ENCODE data around the gene SLC38A7. TPM values are rescaled to one million over a fixed set of nuclear protein-coding genes. Genes with fewer than 3 reads are reported as not detected.

Gene SLC38A7
- total RNA-seq, 4 donors from 2014 or later = 8.9 to 14.5 (median 13.3) TPM

DNA sequence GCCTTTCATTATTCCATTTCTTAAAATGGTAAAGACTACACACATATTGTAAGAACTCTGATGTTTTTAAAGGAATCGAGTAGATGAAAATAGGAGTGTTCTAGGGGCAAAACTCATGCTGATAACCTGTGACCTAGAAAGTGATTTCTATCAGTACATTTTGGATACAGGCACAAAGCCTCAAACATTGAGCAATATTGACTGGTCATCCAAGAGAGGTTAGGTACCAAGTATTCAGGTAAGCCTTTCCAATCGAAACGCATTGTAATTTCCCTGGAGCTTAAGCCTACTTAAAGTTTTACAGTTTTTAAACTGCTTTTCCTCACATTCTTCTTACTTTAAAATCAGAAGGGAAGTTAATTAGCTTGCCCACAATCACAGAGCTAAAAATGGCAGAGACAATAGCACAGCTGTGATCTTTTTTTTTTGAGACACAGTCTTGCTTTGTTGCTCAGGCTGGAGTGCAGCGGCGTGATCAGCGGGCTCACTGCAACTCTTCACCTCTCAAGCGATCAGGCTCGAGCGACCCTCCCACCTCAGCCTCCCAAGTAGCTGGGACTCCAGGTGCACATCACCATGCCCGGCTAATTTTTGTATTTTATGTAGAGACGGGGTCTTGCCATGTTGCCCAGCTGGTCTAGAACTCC is 46.3 kb upstream of the SLC38A7 start:
- Histone ChIP-seq H3K27ac (no peak overlapping the region), H3K4me1 (peaks cover 30% of the 10 kb centered on the region), H3K9me3 (no peaks in the 10 kb centered on the region), H3K27me3 (no peaks in the 10 kb centered on the region), H3K4me3 (no peak overlapping the region), H3K36me3 (no peaks in the 10 kb centered on the region)
- TF ChIP-seq, protein P1, sequence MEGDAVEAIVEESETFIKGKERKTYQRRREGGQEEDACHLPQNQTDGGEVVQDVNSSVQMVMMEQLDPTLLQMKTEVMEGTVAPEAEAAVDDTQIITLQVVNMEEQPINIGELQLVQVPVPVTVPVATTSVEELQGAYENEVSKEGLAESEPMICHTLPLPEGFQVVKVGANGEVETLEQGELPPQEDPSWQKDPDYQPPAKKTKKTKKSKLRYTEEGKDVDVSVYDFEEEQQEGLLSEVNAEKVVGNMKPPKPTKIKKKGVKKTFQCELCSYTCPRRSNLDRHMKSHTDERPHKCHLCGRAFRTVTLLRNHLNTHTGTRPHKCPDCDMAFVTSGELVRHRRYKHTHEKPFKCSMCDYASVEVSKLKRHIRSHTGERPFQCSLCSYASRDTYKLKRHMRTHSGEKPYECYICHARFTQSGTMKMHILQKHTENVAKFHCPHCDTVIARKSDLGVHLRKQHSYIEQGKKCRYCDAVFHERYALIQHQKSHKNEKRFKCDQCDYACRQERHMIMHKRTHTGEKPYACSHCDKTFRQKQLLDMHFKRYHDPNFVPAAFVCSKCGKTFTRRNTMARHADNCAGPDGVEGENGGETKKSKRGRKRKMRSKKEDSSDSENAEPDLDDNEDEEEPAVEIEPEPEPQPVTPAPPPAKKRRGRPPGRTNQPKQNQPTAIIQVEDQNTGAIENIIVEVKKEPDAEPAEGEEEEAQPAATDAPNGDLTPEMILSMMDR (IDR thresholded peaks at IDR 0.05) = no peak
- TF ChIP-seq POLR2A (IDR thresholded peaks at IDR 0.05) (no peak), EP300 (IDR thresholded peaks at IDR 0.05) (no peak), POLR2AphosphoS5 (IDR thresholded peaks at IDR 0.05) (no peak)
- no peak for DNase-seq (ENCODE audit: low spot score in 2 of 2)
- WGBS = 91% methylated on average over 11 of the region's 11 CpGs

GRCh38 chr16:58727796-58728568 is 43.4 kb upstream of the SLC38A7 start:
- Histone ChIP-seq H3K36me3 (peaks cover 8% of the 10 kb centered on the region), H3K27ac (no peak overlapping the region), H3K4me3 (no peak overlapping the region), H3K4me1 (peaks cover 15% of the 10 kb centered on the region), H3K9me3 (no peaks in the 10 kb centered on the region), H3K27me3 (no peaks in the 10 kb centered on the region)
- WGBS = 87% methylated on average over 9 of the region's 9 CpGs
- no peak for TF ChIP-seq EP300 (IDR thresholded peaks at IDR 0.05)
- TF ChIP-seq, protein P1 (IDR thresholded peaks at IDR 0.05) = no peak
- TF ChIP-seq POLR2AphosphoS5 (IDR thresholded peaks at IDR 0.05) = no peak
- TF ChIP-seq POLR2A (IDR thresholded peaks at IDR 0.05) = no peak
- DNase-seq (ENCODE audit: low spot score in 2 of 2) = no peak

DNA sequence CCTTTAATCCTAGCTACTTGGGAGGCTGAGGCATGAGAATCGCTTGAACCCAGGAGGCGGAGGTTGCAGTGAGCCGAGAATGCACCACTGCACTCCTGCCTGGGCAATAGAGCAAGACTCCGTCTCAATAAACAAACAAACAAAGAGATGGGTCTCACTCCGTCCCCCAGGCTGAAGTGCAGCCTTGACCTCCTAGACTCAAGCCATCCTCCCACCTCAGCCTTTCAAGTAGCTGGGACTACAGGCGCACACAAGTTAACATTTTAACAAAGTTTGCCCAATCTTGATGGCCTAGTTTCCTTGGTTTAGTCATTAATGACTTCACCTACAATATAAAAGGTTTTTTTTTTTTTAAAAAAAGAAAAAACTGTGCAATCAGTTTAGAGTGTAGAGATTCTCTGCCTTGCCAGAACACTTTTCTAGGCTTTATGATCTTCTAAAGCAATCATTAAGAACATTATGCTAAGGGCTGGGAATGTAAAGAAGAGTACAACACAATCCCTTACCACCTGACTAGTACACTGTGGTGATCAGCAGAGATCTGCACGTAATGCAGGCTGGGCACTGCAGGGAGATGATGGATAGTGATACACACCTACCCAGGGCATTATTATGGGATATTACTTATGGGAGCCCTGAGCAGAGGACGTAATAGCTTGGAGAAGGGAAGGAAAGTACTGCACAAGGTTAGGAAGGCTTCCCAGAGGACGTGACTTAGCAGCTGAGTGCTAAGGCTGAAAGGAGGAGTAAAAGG is 42.6 kb upstream of the SLC38A7 start:
- 83% methylated on average over 9 of the region's 9 CpGs for WGBS
- Histone ChIP-seq H3K4me1 (peaks cover 8% of the 10 kb centered on the region), H3K36me3 (peaks cover 16% of the 10 kb centered on the region), H3K27ac (no peak overlapping the region), H3K9me3 (no peaks in the 10 kb centered on the region), H3K27me3 (no peaks in the 10 kb centered on the region), H3K4me3 (no peak overlapping the region)
- TF ChIP-seq EP300 (IDR thresholded peaks at IDR 0.05) = no peak
- TF ChIP-seq, protein P1 (IDR thresholded peaks at IDR 0.05) = no peak
- no peak for TF ChIP-seq POLR2AphosphoS5 (IDR thresholded peaks at IDR 0.05)
- no peak for TF ChIP-seq POLR2A (IDR thresholded peaks at IDR 0.05)
- no peak for DNase-seq (ENCODE audit: low spot score in 2 of 2)

- WGBS = 42% methylated on average over 3 of the region's 3 CpGs
- Histone ChIP-seq H3K4me1 (no peaks in the 10 kb centered on the region), H3K4me3 (no peak overlapping the region), H3K9me3 (no peaks in the 10 kb centered on the region), H3K27me3 (no peaks in the 10 kb centered on the region), H3K27ac (no peak overlapping the region), H3K36me3 (peaks cover 53% of the 10 kb centered on the region)
- no peak for DNase-seq (ENCODE audit: low spot score in 2 of 2)
- TF ChIP-seq EP300 (IDR thresholded peaks at IDR 0.05) (no peak), POLR2AphosphoS5 (IDR thresholded peaks at IDR 0.05) (no peak), POLR2A (IDR thresholded peaks at IDR 0.05) (no peak)
- TF ChIP-seq, protein P1 (IDR thresholded peaks at IDR 0.05) = no peak
These were observed 38.5 kb upstream of the SLC38A7 start for GRCh38 chr16:58723109-58723508.

- peaks cover 89% of the 10 kb centered on the region for H3K36me3 ChIP-seq
- 92% methylated on average over 13 of the region's 13 CpGs for WGBS
- H3K4me3 ChIP-seq = no peak overlapping the region
These were observed 33.4 kb upstream of the SLC38A7 start for GRCh38 chr16:58717994-58718393.

More at GRCh38 chr16:58717994-58718393, 33.4 kb upstream of the SLC38A7 start:
- no peaks in the 10 kb centered on the region for H3K27me3 ChIP-seq
- TF ChIP-seq POLR2A (IDR thresholded peaks at IDR 0.05) = no peak
- TF ChIP-seq, protein P1 (IDR thresholded peaks at IDR 0.05) = no peak
- no peak for TF ChIP-seq POLR2AphosphoS5 (IDR thresholded peaks at IDR 0.05)
- TF ChIP-seq EP300 (IDR thresholded peaks at IDR 0.05) = no peak
- no peak overlapping the region for H3K27ac ChIP-seq
- H3K9me3 ChIP-seq = no peaks in the 10 kb centered on the region
- H3K4me1 ChIP-seq = no peaks in the 10 kb centered on the region
- DNase-seq (ENCODE audit: low spot score in 2 of 2) = no peak

Data from suprapubic skin (tissue), 4 donors.